GM21619 (cell line): ENCODE data around the gene PRMT2.
"Not testable (repeated sequence)": the region's sequence is repeated elsewhere in the genome, so short reads cannot be mapped to it uniquely, and the experiment has no call there.

ENCODE experiments used
- ATAC-seq: cut with Tn5 transposase; IDR thresholded peaks from one replicate; pipeline ENCODE4 v1.9.1; 2021; ENCODE audit not compliant: unreplicated experiment

PRMT2 gene

DNA sequence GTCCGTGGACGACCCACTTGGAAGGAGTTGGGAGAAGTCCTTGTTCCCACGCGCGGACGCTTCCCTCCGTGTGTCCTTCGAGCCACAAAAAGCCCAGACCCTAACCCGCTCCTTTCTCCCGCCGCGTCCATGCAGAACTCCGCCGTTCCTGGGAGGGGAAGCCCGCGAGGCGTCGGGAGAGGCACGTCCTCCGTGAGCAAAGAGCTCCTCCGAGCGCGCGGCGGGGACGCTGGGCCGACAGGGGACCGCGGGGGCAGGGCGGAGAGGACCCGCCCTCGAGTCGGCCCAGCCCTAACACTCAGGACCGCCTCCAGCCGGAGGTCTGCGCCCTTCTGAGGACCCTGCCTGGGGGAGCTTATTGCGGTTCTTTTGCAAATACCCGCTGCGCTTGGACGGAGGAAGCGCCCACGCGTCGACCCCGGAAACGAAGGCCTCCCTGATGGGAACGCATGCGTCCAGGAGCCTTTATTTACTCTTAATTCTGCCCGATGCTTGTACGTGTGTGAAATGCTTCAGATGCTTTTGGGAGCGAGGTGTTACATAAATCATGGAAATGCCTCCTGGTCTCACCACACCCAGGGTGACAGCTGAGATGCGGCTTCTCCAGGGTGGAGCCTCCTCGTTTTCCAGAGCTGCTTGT, 32.4 kb downstream of the PRMT2 start:
- ATAC-seq, result no peak

DNA sequence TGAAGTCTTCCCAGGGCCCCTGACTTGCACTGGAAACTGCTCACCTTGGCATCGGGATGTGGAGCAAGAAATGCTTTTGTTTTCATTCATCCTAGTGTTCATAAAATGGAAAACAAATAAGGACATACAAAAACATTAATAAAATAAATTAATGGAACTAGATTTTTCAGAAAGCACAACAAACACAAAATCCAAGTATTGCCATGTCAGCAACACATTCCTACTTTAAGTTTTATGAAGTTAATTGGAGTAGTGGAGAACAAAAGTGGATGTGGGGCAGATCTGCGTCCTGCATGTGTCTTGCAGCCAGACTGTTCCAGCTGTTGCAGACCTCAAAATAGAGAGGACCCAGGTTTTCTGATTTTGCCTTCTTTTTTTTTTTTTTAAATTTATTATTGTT, 32.9 kb downstream of the PRMT2 start:
- no peak for ATAC-seq

DNA sequence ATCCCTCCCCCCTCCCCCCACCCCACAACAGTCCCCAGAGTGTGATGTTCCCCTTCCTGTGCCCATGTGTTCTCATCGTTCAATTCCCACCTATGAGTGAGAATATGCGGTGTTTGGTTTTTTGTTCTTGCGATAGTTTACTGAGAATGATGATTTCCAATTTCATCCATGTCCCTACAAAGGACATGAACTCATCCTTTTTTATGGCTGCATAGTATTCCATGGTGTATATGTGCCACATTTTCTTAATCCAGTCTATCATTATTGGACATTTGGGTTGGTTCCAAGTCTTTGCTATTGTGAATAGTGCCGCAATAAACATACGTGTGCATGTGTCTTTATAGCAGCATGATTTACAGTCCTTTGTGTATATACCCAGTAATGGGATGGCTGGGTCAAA, 33.4 kb downstream of the PRMT2 start:
- ATAC-seq, result not testable (repeated sequence)

DNA sequence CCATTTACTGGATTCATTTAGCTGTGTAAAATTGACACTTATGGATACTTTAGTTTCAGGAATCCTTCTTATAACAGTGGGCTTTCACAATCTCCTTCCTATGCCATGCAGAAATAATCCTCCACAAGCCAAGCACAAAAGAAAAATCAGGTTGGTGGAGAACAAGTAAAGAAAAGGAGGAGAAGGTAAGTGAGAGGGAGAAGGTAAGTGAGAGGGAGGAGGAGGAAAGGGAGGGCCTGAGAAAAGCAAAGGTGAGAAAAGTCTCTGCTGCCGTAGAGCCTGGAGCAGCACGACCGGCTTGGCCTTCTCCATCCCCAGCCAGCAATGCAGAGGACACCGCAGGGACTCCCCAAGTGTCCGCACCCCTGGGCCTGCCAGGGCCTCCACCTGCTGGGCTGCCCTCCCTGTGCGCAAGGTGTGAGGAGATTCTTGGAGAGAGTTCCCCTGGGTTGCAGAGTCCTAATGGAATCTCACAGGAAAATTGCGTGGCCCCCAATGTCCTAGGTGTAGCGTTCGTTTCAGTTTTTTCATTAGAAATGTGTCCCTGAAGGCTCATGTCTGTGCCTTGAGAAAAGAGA, 39.0 kb downstream of the PRMT2 start:
- no peak for ATAC-seq

DNA sequence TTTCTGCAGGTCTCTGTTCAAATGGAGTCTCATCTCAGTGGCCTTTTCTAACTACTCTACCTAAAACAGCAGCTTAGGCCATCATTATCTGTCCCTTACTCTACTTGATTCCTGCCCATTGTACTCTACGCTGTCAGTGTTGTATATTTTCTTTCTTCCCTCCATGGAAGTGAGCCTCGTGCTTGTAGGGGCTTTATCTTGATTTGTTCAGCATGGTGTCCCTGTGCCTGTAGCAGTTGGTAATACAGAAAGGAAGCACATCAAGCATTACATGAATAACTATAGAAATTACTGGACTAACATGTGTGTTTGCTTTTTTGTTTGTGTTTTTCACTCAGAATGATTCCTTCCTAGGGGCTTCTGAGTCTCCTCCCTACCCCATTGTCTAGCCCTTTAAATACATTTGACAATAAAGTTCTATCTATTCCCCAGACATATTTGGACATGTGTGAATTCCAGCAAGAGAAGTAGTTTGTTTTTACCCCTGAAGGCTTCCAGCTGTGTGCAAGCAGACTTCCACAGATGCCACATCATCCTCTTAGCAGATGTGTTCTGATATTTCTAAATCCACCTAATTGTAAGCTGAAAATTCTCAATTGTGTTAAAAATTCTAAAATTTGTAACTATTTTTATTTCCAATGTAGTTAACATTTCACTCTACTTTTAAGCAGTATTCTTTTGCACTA, 40.3 kb downstream of the PRMT2 start:
- ATAC-seq, result no peak

DNA sequence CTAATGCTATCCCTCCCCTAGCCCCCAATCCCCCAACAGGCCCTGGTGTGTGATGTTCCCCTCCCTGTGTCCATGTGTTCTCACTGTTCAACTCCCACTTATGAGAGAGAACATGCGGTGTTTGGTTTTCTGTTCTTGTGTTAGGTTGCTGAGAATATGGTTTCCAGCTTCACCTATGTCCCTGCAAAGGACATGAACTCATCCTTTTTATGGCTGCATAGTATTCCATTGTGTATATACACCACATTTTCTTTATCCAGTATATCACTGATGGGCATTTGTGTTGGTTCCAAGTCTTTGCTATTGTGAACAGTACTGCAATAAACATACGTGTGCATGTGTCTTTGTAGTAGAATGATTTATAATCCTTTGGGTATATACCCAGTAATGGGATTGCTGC, 41.1 kb downstream of the PRMT2 start:
- ATAC-seq, result not testable (repeated sequence)

DNA sequence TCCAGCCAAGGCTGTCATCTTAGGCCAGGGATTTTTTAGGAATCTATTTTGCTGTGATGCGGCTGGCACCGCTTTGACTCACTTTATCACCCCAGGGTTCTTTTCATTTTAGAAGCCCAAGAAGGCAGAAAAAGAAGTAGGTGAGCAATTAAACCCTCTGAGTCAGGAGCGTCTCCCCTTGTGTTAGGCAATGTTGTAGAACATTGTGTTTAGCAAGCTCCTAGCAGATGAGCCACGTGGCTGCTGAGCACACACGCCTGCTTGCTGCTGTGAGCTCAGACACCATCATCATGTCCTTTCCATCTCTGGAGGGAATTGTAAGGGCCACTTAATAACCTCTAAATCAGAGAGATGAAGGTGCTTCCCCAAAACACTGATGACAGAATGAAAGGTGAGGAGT, 46.1 kb downstream of the PRMT2 start:
- not testable (repeated sequence) for ATAC-seq

DNA sequence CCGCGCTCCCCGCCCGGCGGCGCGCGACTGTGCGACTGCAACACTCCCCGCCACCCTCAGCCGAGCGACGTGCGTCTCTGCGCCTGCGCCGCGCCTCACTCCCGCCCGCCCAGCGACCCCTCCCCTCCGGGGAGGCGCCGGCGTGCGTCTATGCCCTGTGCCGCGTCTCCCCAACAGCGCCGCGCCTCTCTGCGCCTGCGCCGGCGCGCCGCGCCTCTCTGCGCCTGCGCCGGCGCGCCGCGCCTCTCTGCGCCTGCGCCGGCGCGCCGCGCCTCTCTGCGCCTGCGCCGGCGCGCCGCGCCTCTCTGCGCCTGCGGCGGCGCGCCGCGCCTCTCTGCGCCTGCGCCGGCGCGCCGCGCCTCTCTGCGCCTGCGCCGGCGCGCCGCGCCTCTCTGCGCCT, 63.2 kb downstream of the PRMT2 start:
- not testable (repeated sequence) for ATAC-seq

DNA sequence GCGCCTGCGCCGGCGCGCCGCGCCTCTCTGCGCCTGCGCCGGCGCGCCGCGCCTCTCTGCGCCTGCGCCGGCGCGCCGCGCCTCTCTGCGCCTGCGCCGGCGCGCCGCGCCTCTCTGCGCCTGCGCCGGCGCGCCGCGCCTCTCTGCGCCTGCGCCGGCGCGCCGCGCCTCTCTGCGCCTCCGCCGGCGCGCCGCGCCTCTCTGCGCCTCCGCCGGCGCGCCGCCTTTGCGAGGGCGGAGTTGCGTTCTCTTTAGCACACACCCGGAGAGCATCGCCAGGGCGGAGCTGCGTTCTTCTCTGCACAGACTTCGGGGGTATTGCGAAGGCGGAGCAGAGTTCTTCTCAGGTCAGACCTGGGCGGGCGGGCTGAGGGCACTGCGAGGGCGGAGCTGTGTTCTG, 63.6 kb downstream of the PRMT2 start:
- ATAC-seq, result not testable (repeated sequence)
